Superior temporal gyrus (tissue), 1 donor: ENCODE data around the gene TBXAS1.

ENCODE experiments used
- DNase-seq: peaks from one replicate; pipeline ENCODE4 v3.0.0-alpha.2; 2016; ENCODE audit errors: extremely low spot score

Gene TBXAS1

GRCh38 chr7:139854803-139855497 lies 25.9 kb downstream of the TBXAS1 start:
- no peak for DNase-seq

GRCh38 chr7:139855498-139856270 lies 26.6 kb downstream of the TBXAS1 start:
- DNase-seq = peak; percentile 20

GRCh38 chr7:139857791-139858190 lies 28.7 kb downstream of the TBXAS1 start:
- no peak for DNase-seq

- peak; percentile 16 for DNase-seq
Observed at GRCh38 chr7:139860090-139860775, 31.2 kb downstream of the TBXAS1 start.

- no peak for DNase-seq
Observed at GRCh38 chr7:139861803-139862202, 32.7 kb downstream of the TBXAS1 start.

GRCh38 chr7:139866047-139866837 lies 37.2 kb downstream of the TBXAS1 start:
- no peak for DNase-seq

- DNase-seq = no peak
Observed at GRCh38 chr7:139867847-139868246, 38.8 kb downstream of the TBXAS1 start.

GRCh38 chr7:139869886-139870285 lies 40.8 kb downstream of the TBXAS1 start:
- DNase-seq = no peak

- DNase-seq = no peak
Observed at GRCh38 chr7:139870380-139870779, 41.3 kb downstream of the TBXAS1 start.

GRCh38 chr7:139871331-139871730 lies 42.3 kb downstream of the TBXAS1 start:
- no peak for DNase-seq

- no peak for DNase-seq
Observed at GRCh38 chr7:139871820-139872219, 42.8 kb downstream of the TBXAS1 start.

- no peak for DNase-seq
Observed at GRCh38 chr7:139873593-139874301, 44.7 kb downstream of the TBXAS1 start.

- no peak for DNase-seq
Observed at GRCh38 chr7:139874302-139874629, 45.2 kb downstream of the TBXAS1 start.

GRCh38 chr7:139875821-139876241 lies 46.8 kb downstream of the TBXAS1 start:
- no peak for DNase-seq

- no peak for DNase-seq
Observed at GRCh38 chr7:139876622-139877283, 47.7 kb downstream of the TBXAS1 start.

- DNase-seq = no peak
Observed at GRCh38 chr7:139883814-139884213, 54.8 kb downstream of the TBXAS1 start.

GRCh38 chr7:139884441-139884840 lies 55.4 kb downstream of the TBXAS1 start:
- no peak for DNase-seq

GRCh38 chr7:139885511-139885910 lies 56.4 kb downstream of the TBXAS1 start:
- DNase-seq = no peak

GRCh38 chr7:139886206-139886605 lies 57.1 kb downstream of the TBXAS1 start:
- DNase-seq = no peak

GRCh38 chr7:139886899-139887298 lies 57.8 kb downstream of the TBXAS1 start:
- DNase-seq = no peak

GRCh38 chr7:139887992-139888481 lies 59.0 kb downstream of the TBXAS1 start:
- DNase-seq = no peak
